HEK293T (cell line): ENCODE data around the gene CALCOCO1.

Experiments
- CTCF ChIA-PET: fragments of 350-600 bp; formaldehyde crosslinking; extraction: SDS; loops from one replicate; lab custom pipeline; 2021; ENCODE audit warnings: antibody characterized with exemption, inconsistent platforms; lab: Yijun Ruan, JAX
- POLR2A ChIA-PET: fragments of 350-600 bp; formaldehyde crosslinking; extraction: SDS; loops from one replicate; lab custom pipeline; 2020; ENCODE audit warnings: antibody characterized with exemption, inconsistent platforms; lab: Yijun Ruan, JAX
- DNase-seq: peaks from one replicate; pipeline ENCODE4 v3.0.0; 2012; ENCODE audit warnings: mixed read lengths; ENCODE audit errors: extremely low spot score
- ARNT ChIP-seq: fragments of 450-650 bp; IDR thresholded peaks from 2 replicates; pipeline ENCODE4 v1.6.1; 2017; ENCODE audit warnings: mild to moderate bottlenecking
- BHLHE40 ChIP-seq: fragments of 450-650 bp; IDR thresholded peaks from 2 replicates; pipeline ENCODE4 v1.6.1; 2016; ENCODE audit warnings: mild to moderate bottlenecking, moderate library complexity, borderline replicate concordance
- CTBP1 ChIP-seq: fragments of 450-650 bp; IDR thresholded peaks from 2 replicates; pipeline ENCODE4 v1.6.1; 2016; ENCODE audit warnings: borderline replicate concordance
- ELF4 ChIP-seq: fragments of 450-650 bp; IDR thresholded peaks from 2 replicates; pipeline ENCODE4 v1.6.1; 2017; ENCODE audit warnings: antibody characterized with exemption
- FOXA1 ChIP-seq: fragments of 450-650 bp; IDR thresholded peaks from 2 replicates; pipeline ENCODE4 v1.6.1; 2016; ENCODE audit warnings: mild to moderate bottlenecking
- FOXK2 ChIP-seq: fragments of 450-650 bp; IDR thresholded peaks from 2 replicates; pipeline ENCODE4 v1.6.1; 2016; ENCODE audit warnings: mild to moderate bottlenecking
- FOXM1 ChIP-seq: fragments of 450-650 bp; IDR thresholded peaks from 2 replicates; pipeline ENCODE4 v1.6.1; 2017; ENCODE audit warnings: mild to moderate bottlenecking, borderline replicate concordance
- HDGF ChIP-seq: fragments of 450-650 bp; IDR thresholded peaks from 2 replicates; pipeline ENCODE4 v1.6.1; 2017; ENCODE audit warnings: antibody characterized with exemption, borderline replicate concordance
- L3MBTL2 ChIP-seq: fragments of 450-650 bp; conservative IDR thresholded peaks from 2 replicates; pipeline ENCODE4 v1.6.1; 2016; ENCODE audit warnings: mild to moderate bottlenecking
- LEF1 ChIP-seq: fragments of 450-650 bp; IDR thresholded peaks from 2 replicates; pipeline ENCODE4 v1.6.1; 2017; ENCODE audit warnings: mild to moderate bottlenecking, borderline replicate concordance
- NFRKB ChIP-seq: fragments of 450-650 bp; IDR thresholded peaks from 2 replicates; pipeline ENCODE4 v1.6.1; 2016; ENCODE audit warnings: mild to moderate bottlenecking, moderate library complexity
- SP1 ChIP-seq: fragments of 450-650 bp; IDR thresholded peaks from 2 replicates; pipeline ENCODE4 v1.6.1; 2017
- SUZ12 ChIP-seq: fragments of 450-650 bp; IDR thresholded peaks from 2 replicates; pipeline ENCODE4 v1.6.1; 2016; ENCODE audit warnings: mild to moderate bottlenecking
- TARDBP ChIP-seq: fragments of 450-650 bp; IDR thresholded peaks from 2 replicates; pipeline ENCODE4 v1.6.1; 2016
- ZNF384 ChIP-seq: fragments of 450-650 bp; IDR thresholded peaks from 2 replicates; pipeline ENCODE4 v1.6.1; 2016
- TF ChIP-seq, protein P1 (sequence below): fragments of 450-650 bp; IDR thresholded peaks from 2 replicates; pipeline ENCODE4 v1.6.1; 2016

CALCOCO1 gene

GRCh38 chr12:53738406-53739213 lies 11.4 kb upstream of the CALCOCO1 start:
- TF ChIP-seq FOXK2 = no peak
- no peak for TF ChIP-seq L3MBTL2
- TF ChIP-seq NFRKB = no peak
- TF ChIP-seq CTBP1 = no peak
- no peak for TF ChIP-seq ZNF384
- TF ChIP-seq, protein P1, sequence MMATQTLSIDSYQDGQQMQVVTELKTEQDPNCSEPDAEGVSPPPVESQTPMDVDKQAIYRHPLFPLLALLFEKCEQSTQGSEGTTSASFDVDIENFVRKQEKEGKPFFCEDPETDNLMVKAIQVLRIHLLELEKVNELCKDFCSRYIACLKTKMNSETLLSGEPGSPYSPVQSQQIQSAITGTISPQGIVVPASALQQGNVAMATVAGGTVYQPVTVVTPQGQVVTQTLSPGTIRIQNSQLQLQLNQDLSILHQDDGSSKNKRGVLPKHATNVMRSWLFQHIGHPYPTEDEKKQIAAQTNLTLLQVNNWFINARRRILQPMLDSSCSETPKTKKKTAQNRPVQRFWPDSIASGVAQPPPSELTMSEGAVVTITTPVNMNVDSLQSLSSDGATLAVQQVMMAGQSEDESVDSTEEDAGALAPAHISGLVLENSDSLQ = no peak
- no peak for TF ChIP-seq TARDBP
- no peak for TF ChIP-seq FOXA1
- no peak for TF ChIP-seq HDGF
- no peak for TF ChIP-seq ELF4
- no peak for TF ChIP-seq BHLHE40
- no peak for TF ChIP-seq LEF1
- TF ChIP-seq SP1 = no peak
- no peak for TF ChIP-seq FOXM1
- no peak for TF ChIP-seq SUZ12
- POLR2A ChIA-PET = interaction anchor here (1.0 to 1.8 kb wide), 3 partner anchors 10 to 39 kb away, joined by 3 to 7 read pairs (median 3); no protein-coding TSS in a partner anchor
- DNase-seq = no peak
- CTCF ChIA-PET = interaction anchor here (1.6 to 2.2 kb wide), 2 partner anchors 19 to 36 kb away, joined by 4 to 8 read pairs; no protein-coding TSS in a partner anchor

GRCh38 chr12:53737951-53738405 lies 10.7 kb upstream of the CALCOCO1 start:
- ChIA-PET CTCF (interaction anchor here (1.6 to 3.1 kb wide), 3 partner anchors 8 to 35 kb away, joined by 4 to 16 read pairs (median 8); no protein-coding TSS in a partner anchor), POLR2A (interaction anchor here (0.7 to 2.5 kb wide), 3 partner anchors 24 to 63 kb away, joined by 3 to 6 read pairs (median 3); no protein-coding TSS in a partner anchor)
- TF ChIP-seq FOXM1 = no peak
- TF ChIP-seq, protein P1 = no peak
- no peak for TF ChIP-seq FOXK2
- no peak for TF ChIP-seq LEF1
- no peak for DNase-seq

GRCh38 chr12:53737093-53737808 lies 10.0 kb upstream of the CALCOCO1 start:
- ChIA-PET CTCF (interaction anchor here (1.6 to 3.1 kb wide), 3 partner anchors 9 to 35 kb away, joined by 4 to 16 read pairs (median 4); no protein-coding TSS in a partner anchor), POLR2A (interaction anchor here (0.7 to 2.5 kb wide), 3 partner anchors 9 to 62 kb away, joined by 3 to 7 read pairs (median 6); partner anchors contain the start of gene CALCOCO1)
- DNase-seq = no peak
- TF ChIP-seq L3MBTL2 (no peak), FOXK2 (no peak), ARNT (no peak), SP1 (no peak), LEF1 (no peak)
- TF ChIP-seq, protein P1 = no peak

GRCh38 chr12:53736592-53736991 lies 9.3 kb upstream of the CALCOCO1 start:
- TF ChIP-seq ZNF384 (no peak), SP1 (no peak)
- CTCF ChIA-PET = interaction anchor here (1.7 to 3.1 kb wide), 2 partner anchors 9 to 34 kb away, joined by 4 to 16 read pairs; no protein-coding TSS in a partner anchor
- no peak for DNase-seq
- POLR2A ChIA-PET = interaction anchor here (1.3 to 2.5 kb wide), 2 partner anchors 8 to 59 kb away, joined by 6 to 7 read pairs; partner anchors contain the start of gene CALCOCO1

GRCh38 chr12:53735556-53735955 lies 8.3 kb upstream of the CALCOCO1 start:
- TF ChIP-seq ARNT (no peak), ELF4 (no peak), L3MBTL2 (no peak), FOXM1 (no peak), TARDBP (no peak), LEF1 (no peak), BHLHE40 (no peak), CTBP1 (no peak)
- no peak for DNase-seq
- ChIA-PET POLR2A (interaction anchor here (2.5 kb wide), 1 partner anchor 58 kb away, joined by 6 read pairs; no protein-coding TSS in a partner anchor), CTCF (interaction anchor here (1.7 to 3.1 kb wide), 2 partner anchors 10 to 33 kb away, joined by 4 to 16 read pairs; no protein-coding TSS in a partner anchor)

GRCh38 chr12:53734425-53734824 lies 7.2 kb upstream of the CALCOCO1 start:
- CTCF ChIA-PET = interaction anchor here (1.2 to 2.2 kb wide), 3 partner anchors 10 to 32 kb away, joined by 3 to 8 read pairs (median 3); partner anchors contain the start of gene CISTR
- TF ChIP-seq HDGF (no peak), TARDBP (no peak), SP1 (no peak), L3MBTL2 (no peak), CTBP1 (no peak), BHLHE40 (no peak), NFRKB (no peak), ELF4 (no peak), FOXK2 (no peak), ARNT (no peak), ZNF384 (no peak), LEF1 (no peak), FOXM1 (no peak), FOXA1 (no peak), SUZ12 (no peak)
- TF ChIP-seq, protein P1 = no peak
- DNase-seq = no peak
- POLR2A ChIA-PET = interaction anchor here (1.0 kb wide), 1 partner anchor 9 kb away, joined by 3 read pairs; no protein-coding TSS in a partner anchor
